ENCODE measurements around the gene KIDINS220.

Gene KIDINS220

DNA sequence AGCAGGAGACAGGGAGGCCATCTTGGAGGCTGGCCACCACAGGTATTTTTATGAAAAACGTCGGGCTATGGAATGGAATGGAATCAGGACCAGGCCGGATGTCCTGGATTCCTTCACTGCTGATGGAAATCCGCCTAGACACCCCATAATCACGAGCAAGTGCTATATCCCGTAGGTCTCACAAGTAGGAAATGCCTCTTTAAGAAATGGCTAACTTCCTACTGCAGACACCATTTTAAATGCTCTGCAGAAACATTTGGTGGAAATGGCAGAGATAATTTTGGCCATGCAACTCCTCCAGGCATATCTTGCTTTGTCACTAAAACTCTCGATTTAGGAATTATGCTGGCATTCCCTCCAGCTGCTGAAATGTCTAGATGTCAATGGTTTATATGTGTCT is 137.6 kb downstream of the KIDINS220 start:
- no peak for DNase-seq

DNA sequence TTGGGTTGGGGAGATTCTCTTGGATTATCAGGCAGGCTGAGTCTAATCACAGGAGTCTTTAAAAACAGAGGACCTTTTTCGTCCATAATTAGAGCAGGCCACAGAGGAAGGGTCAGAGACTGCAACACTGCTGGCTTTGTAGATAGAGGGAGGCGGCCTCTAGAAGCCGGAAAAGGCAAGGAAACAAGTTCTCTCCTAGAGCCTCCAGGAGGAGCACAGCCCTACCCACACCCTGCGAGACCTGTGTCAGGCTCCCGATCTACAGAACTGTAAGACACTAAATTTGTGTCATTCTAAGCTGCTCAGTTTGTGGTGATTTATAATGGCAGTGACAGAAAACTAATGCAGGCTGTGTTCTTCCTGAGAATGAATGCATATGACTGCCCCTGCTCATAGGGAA is 140.2 kb downstream of the KIDINS220 start:
- DNase-seq = no peak

DNA sequence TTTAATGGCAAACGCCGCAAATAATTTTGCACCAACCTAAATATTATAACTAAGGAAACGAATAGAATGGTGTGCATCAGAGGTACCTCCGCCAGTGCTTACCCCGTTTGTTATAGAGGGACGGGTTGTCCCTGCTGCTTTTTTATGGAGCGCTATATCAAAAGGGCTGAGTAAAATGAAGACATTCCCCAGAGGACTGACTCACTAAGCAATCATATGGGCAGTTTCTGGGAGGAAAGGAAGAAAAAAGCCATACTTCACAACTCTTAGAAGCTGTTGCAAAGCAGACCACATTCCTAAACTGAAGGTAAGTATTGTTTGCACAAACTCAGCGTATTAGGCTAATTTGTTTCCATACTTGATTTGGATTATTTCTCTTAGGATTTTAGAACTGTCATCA is 142.7 kb downstream of the KIDINS220 start:
- DNase-seq = no peak

DNA sequence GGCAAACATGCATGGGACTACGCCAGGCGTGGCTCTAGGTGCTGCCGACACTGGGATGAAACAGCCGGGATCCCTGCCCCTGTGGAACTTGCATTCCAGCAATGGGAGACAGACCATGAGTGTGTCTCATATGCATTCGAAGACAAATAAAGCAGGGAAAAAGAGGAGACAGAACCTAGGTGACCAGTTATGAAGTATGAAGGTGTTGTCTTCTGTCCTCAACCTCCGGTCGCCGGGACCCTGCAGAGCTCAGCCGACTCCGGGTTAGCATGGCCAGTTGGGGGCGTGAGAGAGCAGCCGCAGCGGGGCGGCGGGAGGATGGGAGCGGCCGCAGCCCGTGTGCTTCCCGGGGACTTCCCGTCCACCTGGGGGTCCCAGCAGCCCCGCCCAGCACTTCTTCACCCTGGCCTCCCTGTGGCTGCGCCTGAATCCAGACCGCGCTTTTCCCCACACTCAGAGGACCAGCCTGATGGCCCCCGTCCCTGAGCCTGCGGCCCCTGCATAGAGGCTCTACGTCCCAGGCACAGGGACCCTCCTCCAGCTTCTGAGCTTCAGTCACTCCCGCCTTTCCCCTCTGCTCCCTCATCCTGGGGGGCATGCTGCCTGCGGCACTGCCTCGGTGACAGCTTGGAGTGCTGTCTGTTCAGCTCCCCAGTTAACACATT is 144.1 kb downstream of the KIDINS220 start:
- peak in 23 of 56 donors; percentile 7 to 57 (median 29) for DNase-seq

DNA sequence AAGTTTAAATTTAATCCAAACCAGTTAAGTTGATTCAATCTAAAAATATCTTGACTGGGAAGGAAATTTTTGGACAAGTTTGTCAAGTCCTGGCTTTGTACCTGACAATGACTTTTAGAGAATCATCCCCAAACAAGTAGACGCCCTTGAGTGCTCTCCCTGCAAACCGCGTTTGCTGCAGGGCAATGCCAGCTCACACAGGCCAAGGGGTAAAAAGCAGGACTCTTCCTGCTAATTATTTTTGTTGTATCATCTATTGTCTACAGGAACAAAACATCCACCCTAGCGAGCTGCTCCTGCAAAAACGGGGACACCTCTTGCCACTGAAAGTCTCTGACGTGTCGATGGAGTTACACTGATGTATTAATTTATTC is 144.6 kb downstream of the KIDINS220 start:
- DNase-seq = no peak

DNA sequence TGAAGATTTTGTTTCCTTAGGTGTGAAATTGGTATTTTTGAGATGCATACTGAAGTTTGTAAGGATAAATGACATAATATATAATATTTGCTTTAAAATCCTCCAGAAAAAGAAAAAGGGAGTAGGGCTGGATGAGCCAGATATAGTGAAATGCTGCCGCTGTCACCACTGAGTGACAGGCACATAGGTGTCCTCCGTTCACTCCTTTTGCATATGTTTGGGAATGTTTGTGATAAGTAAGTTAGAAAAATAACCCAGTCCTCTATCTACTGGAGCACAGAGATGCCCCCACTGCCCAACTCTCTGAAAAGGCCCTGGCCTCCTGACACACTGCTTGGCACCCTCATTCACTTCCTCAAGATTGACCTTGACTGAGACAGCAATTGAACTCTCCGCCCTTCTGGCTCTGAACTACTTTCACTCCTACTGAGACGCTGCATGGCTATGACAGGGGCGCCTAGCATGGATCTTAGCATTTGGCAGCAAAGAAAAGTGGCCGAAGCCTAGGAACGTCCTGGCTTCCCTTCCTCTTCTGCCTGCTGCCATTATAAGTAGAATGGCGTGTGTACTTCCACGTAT is 145.5 kb downstream of the KIDINS220 start:
- DNase-seq = no peak

DNA sequence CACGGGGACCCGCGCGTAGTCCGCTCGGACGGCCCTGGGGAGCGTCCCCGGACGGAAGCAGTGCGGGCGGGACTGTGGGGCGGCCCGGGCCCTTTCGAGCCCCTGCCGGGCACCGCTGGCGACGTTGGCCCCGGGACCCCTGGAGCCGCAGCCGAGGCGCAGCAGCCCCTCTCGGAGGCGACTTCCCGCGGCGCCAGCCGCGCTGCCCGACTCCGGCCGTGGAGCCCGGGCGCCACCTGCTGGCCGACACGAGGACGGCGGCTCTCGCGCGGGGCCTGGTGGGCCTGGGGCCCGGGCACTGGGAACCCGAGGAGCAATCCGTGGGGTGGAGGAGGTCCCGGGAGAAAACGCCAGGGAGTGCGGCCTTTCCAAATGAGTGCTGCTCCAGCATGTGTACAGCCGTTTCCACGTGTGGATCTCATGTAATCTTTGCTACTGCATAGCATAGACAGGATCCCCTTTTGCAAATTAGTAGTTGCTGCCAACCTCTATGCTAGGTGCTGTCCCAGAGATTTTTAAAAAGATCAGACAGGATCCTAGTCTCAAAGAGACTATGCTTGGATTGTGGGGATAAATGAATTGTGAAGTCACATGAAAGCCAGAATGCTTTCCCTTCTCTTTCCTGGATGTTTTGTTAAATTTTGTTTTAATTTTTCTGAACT is 151.6 kb downstream of the KIDINS220 start:
- DNase-seq = peak in 38 of 56 donors; percentile 30 to 82 (median 58)

DNA sequence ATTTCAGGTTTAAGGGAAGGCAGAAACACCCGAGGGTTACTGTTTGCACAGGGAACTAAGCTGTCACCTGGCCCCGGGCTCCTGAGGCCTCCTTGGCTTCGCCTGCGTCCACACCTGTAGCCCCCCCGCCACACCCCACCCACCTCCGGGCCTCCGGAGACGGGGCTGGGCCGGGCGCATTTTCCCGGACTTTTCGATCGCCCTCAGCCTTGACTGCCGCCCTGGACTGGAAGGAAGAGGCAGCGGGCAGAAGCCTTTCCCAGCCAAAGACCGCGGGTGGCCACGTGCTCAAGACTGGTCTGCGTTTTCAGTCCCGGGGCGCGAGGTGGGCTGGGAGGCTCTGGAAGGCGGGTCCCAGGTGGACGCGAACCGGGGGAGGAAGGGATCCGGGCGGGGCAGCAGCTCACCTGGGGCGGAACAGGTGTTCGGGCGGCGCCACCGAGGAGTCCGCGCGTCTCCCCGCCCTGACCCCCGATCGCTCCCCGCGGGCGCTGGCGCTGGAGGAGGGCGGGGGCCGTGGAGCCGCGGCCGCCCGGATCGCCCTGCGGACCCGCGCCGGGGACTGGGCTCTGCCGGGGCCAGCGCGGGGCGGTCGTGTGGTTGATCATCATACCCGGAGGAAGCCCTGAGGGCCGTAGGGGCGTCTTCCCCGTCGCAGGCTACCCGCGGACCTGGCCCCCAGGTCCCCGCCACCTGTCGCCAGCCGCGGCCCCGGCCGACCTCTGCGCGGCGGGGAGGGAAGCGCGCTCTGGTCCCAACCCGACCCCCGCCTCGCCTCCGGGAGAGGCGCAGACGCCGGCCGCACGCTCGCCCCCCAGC is 152.3 kb downstream of the KIDINS220 start:
- peak in 21 of 56 donors; percentile 25 to 62 (median 36) for DNase-seq

DNA sequence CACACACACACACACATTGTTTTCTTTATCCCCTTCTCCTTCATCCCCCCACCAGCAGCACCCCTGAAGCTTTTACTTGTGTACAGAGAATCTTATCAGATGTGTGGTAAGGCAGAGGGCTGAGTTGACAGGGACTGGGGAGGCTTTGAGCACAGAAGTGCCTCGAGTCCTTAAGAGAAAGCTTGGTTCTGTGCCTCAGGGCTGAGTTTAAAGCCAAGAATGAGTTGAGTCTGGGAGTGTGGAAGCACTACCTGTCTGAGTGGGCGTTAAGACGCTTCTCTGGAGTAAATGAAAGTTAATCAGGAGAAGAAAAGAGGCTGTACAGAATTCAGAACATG is 152.9 kb downstream of the KIDINS220 start:
- DNase-seq = peak in 8 of 56 donors; percentile 16 to 62 (median 31)

DNA sequence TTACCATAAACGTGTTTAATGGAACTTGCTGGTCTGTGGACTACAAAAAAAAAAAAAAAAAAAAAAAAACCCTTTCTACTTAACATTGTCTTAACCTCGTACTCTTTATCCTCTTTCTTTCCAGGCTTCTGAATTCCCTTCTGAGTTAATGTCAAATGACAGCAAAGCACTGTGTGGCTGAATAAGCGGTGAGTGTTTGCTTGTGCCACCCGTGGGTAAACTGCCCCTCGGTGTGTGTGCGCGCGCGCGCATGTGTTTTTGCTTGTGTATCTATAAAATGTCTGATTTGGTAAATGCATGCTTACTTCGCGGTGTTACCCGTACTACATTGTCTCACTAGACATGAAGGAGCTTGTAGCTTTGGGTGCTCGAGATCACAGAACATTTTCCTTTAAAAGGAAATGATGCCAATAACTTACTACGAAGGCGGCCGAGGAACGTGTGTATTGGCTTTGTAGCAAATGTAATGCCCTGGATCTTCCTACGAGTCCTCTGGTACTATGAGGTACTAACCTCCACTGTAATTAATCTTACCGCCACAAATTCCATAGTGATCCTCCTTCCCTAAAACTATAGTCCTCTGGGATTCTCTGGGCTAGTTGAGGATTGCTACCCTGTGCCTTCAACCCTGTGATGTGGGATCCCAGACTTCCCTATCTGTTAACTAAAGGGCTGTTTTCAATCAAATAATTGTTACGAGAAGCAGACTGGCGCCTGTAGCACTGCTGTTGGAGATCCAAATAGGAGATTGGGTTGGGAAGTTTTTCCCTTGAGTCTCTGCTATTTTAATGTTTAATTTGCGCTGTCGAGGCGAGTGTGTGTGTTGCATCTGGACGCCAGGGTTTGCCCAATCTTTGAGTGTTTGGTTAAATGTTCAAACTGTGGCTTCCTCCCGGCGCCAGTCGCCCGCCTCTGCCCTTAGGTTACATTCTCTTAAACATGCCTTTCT is 154.4 kb downstream of the KIDINS220 start:
- DNase-seq = peak in 22 of 56 donors; percentile 10 to 70 (median 25)

DNA sequence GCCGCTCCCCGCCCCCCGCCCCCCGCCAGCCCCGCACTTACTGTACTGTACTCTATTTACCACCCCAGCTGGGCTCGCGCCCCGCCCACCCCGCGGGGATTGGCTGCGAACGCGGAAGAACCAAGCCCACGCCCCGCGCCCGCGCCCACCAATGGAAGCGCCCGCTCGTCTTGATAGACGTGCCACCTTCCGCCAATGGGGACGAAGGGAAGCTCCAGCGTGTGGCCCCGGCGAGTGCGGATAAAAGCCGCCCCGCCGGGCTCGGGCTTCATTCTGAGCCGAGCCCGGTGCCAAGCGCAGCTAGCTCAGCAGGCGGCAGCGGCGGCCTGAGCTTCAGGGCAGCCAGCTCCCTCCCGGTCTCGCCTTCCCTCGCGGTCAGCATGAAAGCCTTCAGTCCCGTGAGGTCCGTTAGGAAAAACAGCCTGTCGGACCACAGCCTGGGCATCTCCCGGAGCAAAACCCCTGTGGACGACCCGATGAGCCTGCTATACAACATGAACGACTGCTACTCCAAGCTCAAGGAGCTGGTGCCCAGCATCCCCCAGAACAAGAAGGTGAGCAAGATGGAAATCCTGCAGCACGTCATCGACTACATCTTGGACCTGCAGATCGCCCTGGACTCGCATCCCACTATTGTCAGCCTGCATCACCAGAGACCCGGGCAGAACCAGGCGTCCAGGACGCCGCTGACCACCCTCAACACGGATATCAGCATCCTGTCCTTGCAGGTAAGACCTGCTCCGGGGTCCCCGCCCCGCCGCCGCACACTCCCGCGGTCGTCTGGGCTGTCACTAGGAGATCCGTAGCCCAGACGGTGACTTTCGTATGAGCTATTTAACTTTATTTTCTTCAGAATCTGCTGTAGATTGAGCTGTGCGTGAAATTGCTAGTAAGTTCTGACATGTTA is 155.4 kb downstream of the KIDINS220 start, which contains the start of gene ID2:
Gene ID2 (plus strand): TSS at position 271 of the 907 bp plus-strand sequence. CDS start 110 bp downstream, at position 381.
- peak; percentile 85 to 99 (median 98) for DNase-seq

DNA sequence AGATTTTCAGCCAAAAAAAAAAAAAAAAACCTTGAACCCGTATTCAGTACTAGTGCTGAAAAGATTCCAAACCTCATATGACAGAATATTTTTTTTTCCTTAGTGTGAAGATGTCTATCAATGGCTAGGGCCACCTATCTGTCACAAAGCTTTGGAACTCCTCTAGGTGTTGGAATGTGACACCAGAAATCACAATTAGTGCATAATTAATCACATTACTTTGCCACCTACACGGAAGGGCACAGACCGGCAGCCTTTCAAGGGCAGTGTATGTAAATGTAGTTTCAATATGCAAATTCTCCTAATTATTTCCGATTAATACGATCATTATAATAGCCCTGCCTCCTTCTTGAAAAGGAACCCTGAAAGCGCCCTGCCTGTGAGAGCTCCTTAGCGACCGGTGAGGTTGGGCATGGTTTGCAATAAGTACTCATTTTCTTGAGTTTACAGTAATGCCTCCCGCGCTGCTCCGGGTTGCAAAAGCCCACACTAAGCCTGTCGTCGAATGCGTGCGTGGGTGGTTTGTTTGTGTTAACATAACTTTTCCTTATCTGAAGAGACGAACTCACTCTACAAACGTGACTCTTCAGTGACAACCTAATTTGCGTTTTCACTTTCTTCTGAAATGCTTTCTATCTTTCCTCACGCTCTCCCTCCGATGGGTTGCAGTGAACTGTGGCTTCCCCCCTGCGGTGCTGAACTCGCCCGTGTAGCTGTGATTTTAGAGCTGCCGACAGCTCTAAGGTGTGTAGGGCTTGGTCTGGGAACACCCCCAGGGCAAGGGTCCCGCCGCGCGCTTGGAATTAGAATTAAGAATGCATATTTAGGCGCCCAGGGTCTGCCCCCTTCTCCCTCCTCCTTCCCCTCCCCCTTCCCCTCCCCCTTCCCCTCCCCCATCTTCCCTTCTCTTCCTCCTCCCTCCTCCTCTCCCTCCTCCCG is 156.3 kb downstream of the KIDINS220 start:
- peak in 23 of 56 donors; percentile 15 to 82 (median 65) for DNase-seq

DNA sequence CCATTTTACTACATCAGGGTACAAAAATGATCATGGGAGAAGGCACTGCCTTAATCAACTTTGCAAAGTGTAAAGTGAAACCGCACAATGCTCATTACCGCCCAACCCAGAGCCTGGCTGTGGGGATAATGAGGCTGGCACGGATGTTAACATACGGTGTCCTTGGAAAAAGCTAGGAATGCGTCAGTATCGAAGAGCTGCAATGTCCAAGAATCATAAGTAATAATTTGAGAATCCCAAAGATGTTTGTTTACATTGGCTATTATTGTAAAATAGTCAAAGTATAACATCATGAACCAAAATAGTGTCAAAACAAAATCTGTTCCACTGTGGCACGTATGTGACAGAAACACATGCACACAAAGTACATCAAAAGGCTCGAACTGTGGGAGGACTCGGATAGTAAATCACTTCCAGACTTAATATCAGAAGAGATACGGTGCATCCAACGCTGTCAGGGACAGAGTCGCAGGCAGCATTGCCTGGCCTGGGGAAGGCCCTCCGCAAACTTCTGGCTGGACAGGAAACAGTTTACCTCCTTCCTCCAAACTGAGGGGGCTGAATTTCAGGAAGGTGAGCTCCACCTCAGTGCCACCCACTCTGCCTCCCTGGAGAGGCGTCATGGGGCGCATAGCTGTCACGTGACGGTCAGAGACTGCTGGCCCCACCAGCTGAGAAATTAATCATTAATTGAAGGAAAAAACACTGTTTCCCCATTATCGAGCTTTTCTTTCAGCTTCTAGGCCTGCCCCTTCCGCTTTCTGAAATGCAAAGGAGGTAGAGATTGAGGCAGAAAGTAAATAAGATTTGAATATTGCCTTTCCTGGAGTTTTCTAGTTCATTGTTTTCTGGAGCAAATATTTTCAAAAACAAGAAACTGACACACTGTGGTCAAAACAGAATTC is 157.3 kb downstream of the KIDINS220 start:
- peak in 16 of 56 donors; percentile 8 to 62 (median 20) for DNase-seq

DNA sequence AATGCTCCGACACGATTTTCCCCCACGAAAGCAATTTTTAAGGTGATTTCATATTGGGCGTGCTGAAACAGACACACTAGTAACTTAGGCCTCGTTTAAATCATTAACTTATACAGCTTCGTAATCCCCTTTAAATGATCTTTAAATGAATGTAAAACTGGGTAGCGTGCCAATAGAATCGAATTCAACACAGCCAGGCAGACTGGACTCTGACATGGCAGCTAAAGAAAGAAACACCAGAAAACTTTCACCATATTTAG is 157.9 kb downstream of the KIDINS220 start:
- DNase-seq = peak in 1 of 56 donors; percentile 29

Data from amygdala (tissue), 56 donors.